Fibroblast of skin of back (primary cell): Measurements from ENCODE around the gene FABP6.
"Not testable (repeated sequence)": the region's sequence is repeated elsewhere in the genome, so short reads cannot be mapped to it uniquely, and the experiment has no call there.

Source experiments
- DNase-seq: peaks from one replicate; pipeline ENCODE4 v3.0.0-alpha.2; 2013

The FABP6 gene

GRCh38 chr5:160221082-160221481, 8.2 kb upstream of the FABP6 start:
- DNase-seq: no peak

GRCh38 chr5:160227012-160227411, 2.3 kb upstream of the FABP6 start:
- DNase-seq: peak; percentile 38

- DNase-seq: peak; percentile 18
Measured at GRCh38 chr5:160230686-160231527, 1.6 kb downstream of the FABP6 start.

GRCh38 chr5:160231783-160232342, 2.6 kb downstream of the FABP6 start:
- DNase-seq: no peak

- no peak for DNase-seq
Measured at GRCh38 chr5:160233215-160233614, 3.9 kb downstream of the FABP6 start.

GRCh38 chr5:160235731-160236130, 6.4 kb downstream of the FABP6 start:
- DNase-seq: no peak

- no peak for DNase-seq
Measured at GRCh38 chr5:160237571-160238093, 8.3 kb downstream of the FABP6 start.

- DNase-seq: no peak
Measured at GRCh38 chr5:160240350-160240749, 11.0 kb downstream of the FABP6 start.

GRCh38 chr5:160242145-160242544, 12.8 kb downstream of the FABP6 start:
- no peak for DNase-seq

- no peak for DNase-seq
Measured at GRCh38 chr5:160245506-160246086, 16.3 kb downstream of the FABP6 start.

GRCh38 chr5:160249570-160249969, 20.3 kb downstream of the FABP6 start:
- not testable (repeated sequence) for DNase-seq

- no peak for DNase-seq
Measured at GRCh38 chr5:160250226-160250625, 20.9 kb downstream of the FABP6 start.

- no peak for DNase-seq
Measured at GRCh38 chr5:160250826-160251225, 21.5 kb downstream of the FABP6 start.

GRCh38 chr5:160251406-160252155, 22.3 kb downstream of the FABP6 start:
- no peak for DNase-seq

GRCh38 chr5:160252916-160253315, 23.6 kb downstream of the FABP6 start:
- no peak for DNase-seq

- DNase-seq: no peak
Measured at GRCh38 chr5:160253441-160253840, 24.1 kb downstream of the FABP6 start.

GRCh38 chr5:160254706-160255105, 25.4 kb downstream of the FABP6 start:
- DNase-seq: no peak

GRCh38 chr5:160259341-160259740, 30.0 kb downstream of the FABP6 start:
- no peak for DNase-seq

- DNase-seq: no peak
Measured at GRCh38 chr5:160260006-160260775, 30.9 kb downstream of the FABP6 start.

GRCh38 chr5:160260881-160261815, 31.8 kb downstream of the FABP6 start:
- DNase-seq: peak; percentile 62
